ENCODE measurements around the gene PCDHAC1.

Gene PCDHAC1

GRCh38 chr5:140916325-140916724 lies 9.8 kb upstream of the PCDHAC1 start:
- Histone ChIP-seq H3K9me3 (ENCODE audit: insufficient read depth, low read depth, low read length) (no peaks in the 10 kb centered on the region), H3K14ac (ENCODE audit: low read length) (no peak overlapping the region), H2BK12ac (ENCODE audit: low read length) (no peak overlapping the region), H3K4me3 (ENCODE audit: low read depth, low read length) (no peak overlapping the region), H2AFZ (ENCODE audit: insufficient read depth, low read length, poor library complexity) (no peak overlapping the region), H2BK120ac (ENCODE audit: insufficient read depth, low read length, poor library complexity) (no peak overlapping the region), H3K9ac (ENCODE audit: low read length) (no peak overlapping the region), H4K8ac (ENCODE audit: low read depth, low read length) (no peak overlapping the region), H3K18ac (ENCODE audit: low read length) (no peak overlapping the region), H3K36me3 (ENCODE audit: control insufficient read depth in 1 of 2, insufficient read depth in 2 of 2, low read length in 2 of 2) (no peaks in the 10 kb centered on the region), H3K4me1 (ENCODE audit: control insufficient read depth in 1 of 2, insufficient read depth in 2 of 2, low read length in 2 of 2) (no peaks in the 10 kb centered on the region), H3K4me2 (ENCODE audit: low read length) (no peak overlapping the region), H3K23ac (ENCODE audit: low read length) (no peak overlapping the region), H2AK5ac (ENCODE audit: low read length) (no peak overlapping the region), H3K4ac (ENCODE audit: low read depth, low read length) (no peak overlapping the region), H4K12ac (ENCODE audit: low read depth, low read length) (no peak overlapping the region), H3K79me1 (ENCODE audit: low read length) (no peaks in the 10 kb centered on the region), H4K91ac (ENCODE audit: low read depth, low read length) (no peak overlapping the region), H3K27me3 (ENCODE audit: insufficient read depth, low read length) (no peaks in the 10 kb centered on the region), H2BK5ac (ENCODE audit: low read depth, low read length, poor library complexity) (no peak overlapping the region), H3K27ac (ENCODE audit: low read depth, low read length) (no peak overlapping the region), H3K79me2 (ENCODE audit: control insufficient read depth, insufficient read depth, low read length, poor library complexity) (no peaks in the 10 kb centered on the region)
- no CpG with 5 or more reads among the region's 1 CpG for WGBS (ENCODE audit: extremely low coverage, insufficient coverage, insufficient read length)
- no peak for DNase-seq

DNA sequence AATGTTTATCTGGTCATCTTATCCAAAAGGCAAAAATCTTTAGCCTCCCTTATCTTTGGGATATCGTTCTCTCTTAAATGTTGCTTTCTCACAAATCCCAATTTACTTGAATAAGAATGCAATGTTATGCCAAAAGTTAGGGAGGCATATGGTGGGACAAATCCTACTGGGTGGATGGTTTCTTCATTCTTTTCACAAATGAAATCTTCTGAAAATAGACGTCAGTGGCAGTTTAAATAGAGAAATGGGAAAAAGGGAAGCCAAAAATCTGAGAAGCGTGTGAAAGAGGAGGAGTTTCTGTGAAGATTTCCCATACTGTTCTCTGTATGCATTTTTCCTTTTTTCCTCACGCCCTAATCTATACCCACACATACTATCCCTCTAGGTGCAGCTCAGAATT lies 2.5 kb upstream of the PCDHAC1 start:
- H3K18ac ChIP-seq (ENCODE audit: low read length) = no peak overlapping the region
- H3K27ac ChIP-seq (ENCODE audit: low read depth, low read length) = no peak overlapping the region
- peaks cover 9 to 13% of the 10 kb centered on the region in 2 experiments for H3K4me1 ChIP-seq (ENCODE audit: control insufficient read depth in 1 of 2, insufficient read depth in 2 of 2, low read length in 2 of 2)
- H3K23ac ChIP-seq (ENCODE audit: low read length) = no peak overlapping the region
- no peaks in the 10 kb centered on the region for H3K79me2 ChIP-seq (ENCODE audit: control insufficient read depth, insufficient read depth, low read length, poor library complexity)
- no peaks in the 10 kb centered on the region for H3K36me3 ChIP-seq (ENCODE audit: control insufficient read depth in 1 of 2, insufficient read depth in 2 of 2, low read length in 2 of 2)
- H3K4me2 ChIP-seq (ENCODE audit: low read length) = no peak overlapping the region
- no peak for DNase-seq
- no peak overlapping the region for H3K4me3 ChIP-seq (ENCODE audit: low read depth, low read length)
- H2BK12ac ChIP-seq (ENCODE audit: low read length) = no peak overlapping the region
- no peak overlapping the region for H2AFZ ChIP-seq (ENCODE audit: insufficient read depth, low read length, poor library complexity)
- H3K9me3 ChIP-seq (ENCODE audit: insufficient read depth, low read depth, low read length) = peaks cover 3% of the 10 kb centered on the region
- no peak overlapping the region for H2BK120ac ChIP-seq (ENCODE audit: insufficient read depth, low read length, poor library complexity)
- H4K91ac ChIP-seq (ENCODE audit: low read depth, low read length) = no peak overlapping the region
- no CpG with 5 or more reads among the region's 4 CpGs for WGBS (ENCODE audit: extremely low coverage, insufficient coverage, insufficient read length)
- H3K27me3 ChIP-seq (ENCODE audit: insufficient read depth, low read length) = no peaks in the 10 kb centered on the region
- no peak overlapping the region for H4K12ac ChIP-seq (ENCODE audit: low read depth, low read length)
- no peak overlapping the region for H4K8ac ChIP-seq (ENCODE audit: low read depth, low read length)
- H2AK5ac ChIP-seq (ENCODE audit: low read length) = no peak overlapping the region
- peaks cover 2% of the 10 kb centered on the region for H3K79me1 ChIP-seq (ENCODE audit: low read length)
- H3K14ac ChIP-seq (ENCODE audit: low read length) = no peak overlapping the region
- H2BK5ac ChIP-seq (ENCODE audit: low read depth, low read length, poor library complexity) = no peak overlapping the region
- no peak overlapping the region for H3K4ac ChIP-seq (ENCODE audit: low read depth, low read length)
- no peak overlapping the region for H3K9ac ChIP-seq (ENCODE audit: low read length)

DNA sequence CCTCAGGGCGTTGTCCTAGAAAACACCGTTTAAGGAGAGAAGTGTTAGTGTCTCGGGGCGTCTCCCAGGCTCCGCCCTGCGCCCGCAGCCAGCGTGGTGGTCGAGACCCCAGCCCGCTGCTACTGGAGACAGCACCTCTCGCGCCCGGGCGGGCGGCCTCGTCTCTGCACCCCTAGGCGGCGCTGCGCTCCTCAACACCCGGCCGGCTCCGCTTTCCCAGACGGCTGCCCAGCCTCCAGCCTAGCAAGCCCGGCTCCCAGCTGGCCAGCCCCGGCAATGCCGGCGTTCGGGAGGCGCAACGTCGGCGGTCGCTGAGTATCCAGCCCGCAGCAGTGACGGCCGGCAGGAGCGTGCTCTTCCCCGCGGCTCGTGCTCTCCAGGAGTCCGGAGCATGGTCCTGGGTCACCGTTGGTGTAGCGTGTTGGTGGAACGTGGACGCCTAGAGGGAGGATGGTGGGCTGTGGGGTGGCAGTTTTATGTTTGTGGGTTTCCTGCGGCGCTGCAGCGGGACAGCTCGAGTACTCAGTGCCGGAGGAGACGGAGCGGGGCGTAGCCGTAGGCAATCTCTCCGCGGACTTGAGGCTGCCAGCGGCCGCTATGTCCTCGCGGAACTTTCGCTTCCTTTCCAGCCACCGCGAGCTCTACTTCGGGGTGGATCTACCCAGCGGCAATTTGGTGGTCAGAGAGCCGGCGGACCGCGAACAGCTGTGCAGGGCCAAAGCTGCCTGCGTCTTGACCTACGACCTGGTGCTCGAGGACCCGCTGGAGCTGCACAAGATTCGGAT lies 536 bp downstream of the PCDHAC1 start:
- Histone ChIP-seq H3K4me2 (ENCODE audit: low read length) (peak overlapping the region; percentile 89), H3K14ac (ENCODE audit: low read length) (no peak overlapping the region), H3K36me3 (ENCODE audit: control insufficient read depth in 1 of 2, insufficient read depth in 2 of 2, low read length in 2 of 2) (no peaks in the 10 kb centered on the region), H4K8ac (ENCODE audit: low read depth, low read length) (no peak overlapping the region), H2BK120ac (ENCODE audit: insufficient read depth, low read length, poor library complexity) (no peak overlapping the region), H4K12ac (ENCODE audit: low read depth, low read length) (no peak overlapping the region), H3K4me1 (ENCODE audit: control insufficient read depth in 1 of 2, insufficient read depth in 2 of 2, low read length in 2 of 2) (peaks cover 9 to 13% of the 10 kb centered on the region in 2 experiments), H3K27ac (ENCODE audit: low read depth, low read length) (no peak overlapping the region), H3K9me3 (ENCODE audit: insufficient read depth, low read depth, low read length) (peaks cover 3% of the 10 kb centered on the region), H3K4ac (ENCODE audit: low read depth, low read length) (no peak overlapping the region), H2AFZ (ENCODE audit: insufficient read depth, low read length, poor library complexity) (peak overlapping the region; percentile 56), H3K18ac (ENCODE audit: low read length) (peak overlapping the region; percentile 27), H2AK5ac (ENCODE audit: low read length) (no peak overlapping the region), H4K91ac (ENCODE audit: low read depth, low read length) (no peak overlapping the region), H3K9ac (ENCODE audit: low read length) (no peak overlapping the region), H3K23ac (ENCODE audit: low read length) (no peak overlapping the region), H3K27me3 (ENCODE audit: insufficient read depth, low read length) (no peaks in the 10 kb centered on the region), H2BK12ac (ENCODE audit: low read length) (no peak overlapping the region), H3K79me2 (ENCODE audit: control insufficient read depth, insufficient read depth, low read length, poor library complexity) (no peaks in the 10 kb centered on the region), H3K79me1 (ENCODE audit: low read length) (peaks cover 2% of the 10 kb centered on the region), H2BK5ac (ENCODE audit: low read depth, low read length, poor library complexity) (no peak overlapping the region), H3K4me3 (ENCODE audit: low read depth, low read length) (peak overlapping the region; percentile 76)
- WGBS (ENCODE audit: extremely low coverage, insufficient coverage, insufficient read length) = no CpG with 5 or more reads among the region's 74 CpGs
- peak in 1 of 2 donors; percentile 5 for DNase-seq

DNA sequence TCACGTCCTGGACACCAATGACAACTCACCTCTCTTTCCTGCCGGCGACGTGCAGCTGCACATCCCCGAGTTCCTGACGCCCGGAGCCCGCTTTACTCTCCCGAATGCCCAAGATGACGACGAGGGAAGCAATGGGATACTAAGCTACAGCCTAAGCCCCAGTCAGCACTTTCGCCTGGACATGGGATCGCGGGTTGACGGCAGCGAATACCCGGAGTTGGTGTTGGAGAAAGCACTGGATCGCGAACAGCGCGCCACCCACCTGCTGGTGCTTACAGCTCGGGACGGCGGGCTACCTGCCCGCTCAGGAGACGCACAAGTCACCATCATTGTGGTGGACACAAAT lies 1.1 kb downstream of the PCDHAC1 start:
- H3K4me2 ChIP-seq (ENCODE audit: low read length) = peak overlapping the region; percentile 89
- H3K79me2 ChIP-seq (ENCODE audit: control insufficient read depth, insufficient read depth, low read length, poor library complexity) = no peaks in the 10 kb centered on the region
- peaks cover 9 to 13% of the 10 kb centered on the region in 2 experiments for H3K4me1 ChIP-seq (ENCODE audit: control insufficient read depth in 1 of 2, insufficient read depth in 2 of 2, low read length in 2 of 2)
- no peak for DNase-seq
- no peak overlapping the region for H3K14ac ChIP-seq (ENCODE audit: low read length)
- H2BK120ac ChIP-seq (ENCODE audit: insufficient read depth, low read length, poor library complexity) = no peak overlapping the region
- peaks cover 3% of the 10 kb centered on the region for H3K9me3 ChIP-seq (ENCODE audit: insufficient read depth, low read depth, low read length)
- no peak overlapping the region for H2BK5ac ChIP-seq (ENCODE audit: low read depth, low read length, poor library complexity)
- H3K36me3 ChIP-seq (ENCODE audit: control insufficient read depth in 1 of 2, insufficient read depth in 2 of 2, low read length in 2 of 2) = no peaks in the 10 kb centered on the region
- H3K4me3 ChIP-seq (ENCODE audit: low read depth, low read length) = peak overlapping the region; percentile 66
- H3K27me3 ChIP-seq (ENCODE audit: insufficient read depth, low read length) = no peaks in the 10 kb centered on the region
- H2AFZ ChIP-seq (ENCODE audit: insufficient read depth, low read length, poor library complexity) = no peak overlapping the region
- H3K9ac ChIP-seq (ENCODE audit: low read length) = no peak overlapping the region
- WGBS (ENCODE audit: extremely low coverage, insufficient coverage, insufficient read length) = no CpG with 5 or more reads among the region's 26 CpGs
- H3K18ac ChIP-seq (ENCODE audit: low read length) = no peak overlapping the region
- no peak overlapping the region for H2BK12ac ChIP-seq (ENCODE audit: low read length)
- H3K23ac ChIP-seq (ENCODE audit: low read length) = no peak overlapping the region
- H4K91ac ChIP-seq (ENCODE audit: low read depth, low read length) = no peak overlapping the region
- H3K27ac ChIP-seq (ENCODE audit: low read depth, low read length) = no peak overlapping the region
- H4K8ac ChIP-seq (ENCODE audit: low read depth, low read length) = no peak overlapping the region
- H3K4ac ChIP-seq (ENCODE audit: low read depth, low read length) = no peak overlapping the region
- H3K79me1 ChIP-seq (ENCODE audit: low read length) = peaks cover 2% of the 10 kb centered on the region
- H2AK5ac ChIP-seq (ENCODE audit: low read length) = no peak overlapping the region
- H4K12ac ChIP-seq (ENCODE audit: low read depth, low read length) = no peak overlapping the region

Data from trophoblast cell (in vitro differentiated cells and primary cell).